GM18507 (cell line): ENCODE data around the gene CYSTM1.
"Not testable (repeated sequence)": the region's sequence is repeated elsewhere in the genome, so short reads cannot be mapped to it uniquely, and the experiment has no call there.

Source experiments
- DNase-seq: peaks from one replicate; pipeline ENCODE4 v3.0.0; 2011; ENCODE audit warnings: low read depth; ENCODE audit not compliant: insufficient read length; ENCODE audit errors: extremely low spot score
- FAIRE-seq: peaks from 2 replicates; lab custom pipeline; 2011; peaks lifted over from hg19 to GRCh38; lab: Jason Lieb, UNC

Gene CYSTM1

GRCh38 chr5:140147460-140147859 is 27.5 kb upstream of the CYSTM1 start:
- FAIRE-seq (no peak), DNase-seq (no peak)

- FAIRE-seq (no peak), DNase-seq (no peak)
These were observed 26.5 kb upstream of the CYSTM1 start for GRCh38 chr5:140148508-140148907.

- no peak for FAIRE-seq
- no peak for DNase-seq
These were observed 24.8 kb upstream of the CYSTM1 start for GRCh38 chr5:140150201-140150600.

- no peak for FAIRE-seq
- DNase-seq, result no peak
These were observed 23.6 kb upstream of the CYSTM1 start for GRCh38 chr5:140151144-140152021.

GRCh38 chr5:140152022-140152999 is 22.7 kb upstream of the CYSTM1 start:
- DNase-seq (no peak), FAIRE-seq (no peak)

- DNase-seq (no peak), FAIRE-seq (no peak)
These were observed 21.7 kb upstream of the CYSTM1 start for GRCh38 chr5:140153255-140153654.

- DNase-seq (no peak), FAIRE-seq (no peak)
These were observed 21.1 kb upstream of the CYSTM1 start for GRCh38 chr5:140153905-140154304.

- DNase-seq, FAIRE-seq: not testable (repeated sequence)
These were observed 20.1 kb upstream of the CYSTM1 start for GRCh38 chr5:140154710-140155381.

- peak; percentile 93 for FAIRE-seq
These were observed 17.8 kb upstream of the CYSTM1 start for GRCh38 chr5:140157032-140157781.

GRCh38 chr5:140159014-140159927 is 15.7 kb upstream of the CYSTM1 start:
- no peak for FAIRE-seq
- DNase-seq, result no peak

More at GRCh38 chr5:140157032-140157781, 17.8 kb upstream of the CYSTM1 start:
- DNase-seq, result peak; percentile 83

- FAIRE-seq, result no peak
- DNase-seq, result no peak
These were observed 12.7 kb upstream of the CYSTM1 start for GRCh38 chr5:140162275-140162674.

GRCh38 chr5:140162781-140163180 is 12.2 kb upstream of the CYSTM1 start:
- DNase-seq (no peak), FAIRE-seq (no peak)

- no peak for FAIRE-seq
These were observed 9.7 kb upstream of the CYSTM1 start for GRCh38 chr5:140165101-140165922.

GRCh38 chr5:140165923-140166270 is 9.1 kb upstream of the CYSTM1 start:
- no peak for DNase-seq
- FAIRE-seq, result no peak

More at GRCh38 chr5:140165101-140165922, 9.7 kb upstream of the CYSTM1 start:
- no peak for DNase-seq

GRCh38 chr5:140166911-140167310 is 8.1 kb upstream of the CYSTM1 start:
- DNase-seq (no peak), FAIRE-seq (no peak)

- FAIRE-seq (no peak), DNase-seq (no peak)
These were observed 6.6 kb upstream of the CYSTM1 start for GRCh38 chr5:140168371-140168770.

GRCh38 chr5:140169410-140169809 is 5.6 kb upstream of the CYSTM1 start:
- FAIRE-seq (peak; percentile 64), DNase-seq (no peak)
